HCT116 (cell line): Measurements from ENCODE around the gene NDUFA11.

ENCODE experiments used
- CEBPB ChIP-seq: IDR thresholded peaks from 2 replicates; pipeline ENCODE4 v1.6.1; 2012; ENCODE audit warnings: low read depth
- CTCF ChIP-seq, 3 experiments: fragments of 200-600 bp in 1 of 3; sonication (generic) in 1 of 3; IDR thresholded peaks in 2 of 3; conservative IDR thresholded peaks in 1 of 3; 2 replicates each; pipeline ENCODE4 v1.5.1; 2012 to 2017; ENCODE audit warnings: low read depth in 2 of 3, low read length in 2 of 3, antibody characterized with exemption in 1 of 3, borderline replicate concordance in 1 of 3, control low read depth in 1 of 3, mild to moderate bottlenecking in 1 of 3, mixed read lengths in 1 of 3, mixed run types in 1 of 3, moderate library complexity in 1 of 3; ENCODE audit not compliant: insufficient read depth in 1 of 3
- EZH2 ChIP-seq: fragments of 200-600 bp; sonication (generic); IDR thresholded peaks from 2 replicates; pipeline ENCODE4 v1.6.1; 2017; ENCODE audit warnings: antibody characterized with exemption, mixed run types
- EZH2phosphoT487 ChIP-seq: fragments of 200-600 bp; IDR thresholded peaks from 2 replicates; pipeline ENCODE4 v1.6.1; 2018; ENCODE audit warnings: antibody characterized with exemption, borderline replicate concordance
- JUND ChIP-seq: IDR thresholded peaks from 2 replicates; pipeline ENCODE4 v1.6.1; 2012
- MAX ChIP-seq: IDR thresholded peaks from 2 replicates; pipeline ENCODE4 v1.6.1; 2012
- POLR2AphosphoS5 ChIP-seq: IDR thresholded peaks from 2 replicates; pipeline ENCODE4 v1.6.1; 2011; ENCODE audit warnings: mild to moderate bottlenecking, low read depth, low read length, moderate library complexity
- REST ChIP-seq: IDR thresholded peaks from 2 replicates; pipeline ENCODE4 v1.6.1; 2012; ENCODE audit warnings: low read depth
- SIN3A ChIP-seq: IDR thresholded peaks from 2 replicates; pipeline ENCODE4 v1.6.1; 2012; ENCODE audit warnings: low read depth
- SP1 ChIP-seq: IDR thresholded peaks from 2 replicates; pipeline ENCODE4 v1.6.1; 2012; ENCODE audit warnings: low read depth
- YY1 ChIP-seq: IDR thresholded peaks from 2 replicates; pipeline ENCODE4 v1.6.1; 2011; ENCODE audit warnings: low read length, low read depth, moderate library complexity, mild to moderate bottlenecking; ENCODE audit not compliant: insufficient replicate concordance; ENCODE audit errors: extremely low read depth
- ZFX ChIP-seq: fragments of 450-650 bp; IDR thresholded peaks from 2 replicates; pipeline ENCODE4 v1.6.1; 2017
- ZNF274 ChIP-seq: fragments of 200-500 bp; sonication (Bioruptor generic); IDR thresholded peaks from 2 replicates; pipeline ENCODE4 v1.6.1; 2014; ENCODE audit warnings: mild to moderate bottlenecking, low read depth, low read length, inconsistent platforms

- no peak for TF ChIP-seq CTCF (IDR thresholded peaks at IDR 0.05 in 2 of 3, conservative IDR thresholded peaks at IDR 0.05 in 1 of 3; ENCODE audit: borderline replicate concordance in 1 of 3, insufficient read depth in 1 of 3, low read depth in 2 of 3, low read length in 2 of 3)
- no peak for TF ChIP-seq MAX
- TF ChIP-seq JUND: no peak
- no peak for TF ChIP-seq EZH2
- TF ChIP-seq POLR2AphosphoS5: no peak
- no peak for TF ChIP-seq CEBPB
- TF ChIP-seq ZNF274: no peak
- no peak for TF ChIP-seq SIN3A
- TF ChIP-seq YY1: no peak
- no peak for TF ChIP-seq REST
- TF ChIP-seq EZH2phosphoT487: no peak
- no peak for TF ChIP-seq ZFX
- TF ChIP-seq SP1: no peak
These were observed 46.1 kb downstream of the NDUFA11 start for GRCh38 chr19:5857203-5858081.
